WTC11 (cell line): ENCODE data around the gene PLEKHO2. TPM values are rescaled to one million over a fixed set of nuclear protein-coding genes. Genes with fewer than 3 reads are reported as not detected.

Experiments
- ATAC-seq: fragments of 200-7000 bp; cut with Tn5 transposase; 2 replicates; pipeline ENCODE4 v1.10.0; 2021; ENCODE audit warnings: mild to moderate bottlenecking, moderate library complexity
- CTCF ChIA-PET: fragments of 300-600 bp; sonication (Branson Sonifier 250); formaldehyde crosslinking; loops from one replicate; lab custom pipeline; 2021; ENCODE audit warnings: antibody characterized with exemption; lab: Charles Lee
- POLR2A ChIA-PET: fragments of 350-600 bp; sonication (Branson Sonifier 250); formaldehyde crosslinking; loops from one replicate; lab custom pipeline; 2021; ENCODE audit warnings: antibody characterized with exemption; lab: Charles Lee
- DNase-seq: peaks from one replicate; pipeline ENCODE4 v3.0.0; 2021; ENCODE audit warnings: low spot score
- H3K27ac Mint-ChIP-seq: 2 replicates; pipeline ENCODE4 v1.8.0; 2021; ENCODE audit warnings: mixed read lengths
- H3K27me3 Mint-ChIP-seq: 2 replicates; pipeline ENCODE4 v1.8.0; 2021; ENCODE audit warnings: low read depth, mild to moderate bottlenecking, moderate library complexity, mixed read lengths
- H3K36me3 Mint-ChIP-seq: 2 replicates; pipeline ENCODE4 v1.8.0; 2021; ENCODE audit warnings: mixed read lengths
- H3K4me1 Mint-ChIP-seq: 2 replicates; pipeline ENCODE4 v1.8.0; 2022; ENCODE audit warnings: mixed read lengths
- H3K4me3 Mint-ChIP-seq: 2 replicates; pipeline ENCODE4 v1.8.0; 2021; ENCODE audit warnings: mild to moderate bottlenecking, moderate library complexity, mixed read lengths
- H3K9me3 Mint-ChIP-seq: 2 replicates; pipeline ENCODE4 v1.8.0; 2021; ENCODE audit warnings: mixed read lengths
- FOXP1 ChIP-seq: sonication (generic); formaldehyde crosslinking; IDR thresholded peaks from 2 replicates; pipeline ENCODE4 v1.8.0; 2022; ENCODE audit warnings: missing genetic modification reagents, mild to moderate bottlenecking, moderate library complexity, borderline replicate concordance
- HMGA2 ChIP-seq: fragments of 250-450 bp; sonication (Bioruptor Pico); IDR thresholded peaks from 2 replicates; pipeline ENCODE4 v1.4.0; 2021; ENCODE audit warnings: mild to moderate bottlenecking, moderate library complexity
- IRF2 ChIP-seq: sonication (generic); formaldehyde crosslinking; IDR thresholded peaks from 2 replicates; pipeline ENCODE4 v1.8.0; 2022; ENCODE audit warnings: low read depth, missing genetic modification reagents, borderline replicate concordance
- JAZF1 ChIP-seq: fragments of 250-450 bp; sonication (Bioruptor Pico); IDR thresholded peaks from 2 replicates; pipeline ENCODE4 v1.9.0; 2021; ENCODE audit warnings: moderate library complexity, mild to moderate bottlenecking, inconsistent platforms
- KAT7 ChIP-seq: sonication (generic); formaldehyde crosslinking; IDR thresholded peaks from 2 replicates; pipeline ENCODE4 v1.8.1; 2023; ENCODE audit warnings: missing genetic modification reagents, mild to moderate bottlenecking, borderline replicate concordance
- MYBL2 ChIP-seq: sonication (generic); formaldehyde crosslinking; IDR thresholded peaks from 2 replicates; pipeline ENCODE4 v1.8.1; 2023; ENCODE audit warnings: mild to moderate bottlenecking, moderate library complexity, missing genetic modification reagents
- NR3C1 ChIP-seq: sonication (generic); formaldehyde crosslinking; conservative IDR thresholded peaks from 2 replicates; pipeline ENCODE4 v1.8.1; 2023; ENCODE audit warnings: low read depth, mild to moderate bottlenecking, missing genetic modification reagents
- PRRX2 ChIP-seq: fragments of 250-450 bp; sonication (Bioruptor Pico); IDR thresholded peaks from 2 replicates; pipeline ENCODE4 v1.8.0; 2021; ENCODE audit warnings: mild to moderate bottlenecking
- SP1 ChIP-seq: sonication (generic); formaldehyde crosslinking; conservative IDR thresholded peaks from 2 replicates; pipeline ENCODE4 v1.8.1; 2022; ENCODE audit warnings: missing genetic modification reagents
- ZNF416 ChIP-seq: fragments of 250-450 bp; sonication (Bioruptor Pico); IDR thresholded peaks from 2 replicates; pipeline ENCODE4 v1.9.0; 2021; ENCODE audit warnings: mild to moderate bottlenecking, inconsistent platforms
- total RNA-seq: library from RNA; stranded (reverse); gene quantifications from 3 replicates; pipeline ENCODE4 v1.2.3, GENCODE V29; 2021
- TF ChIP-seq, protein P1 (sequence below): sonication (generic); formaldehyde crosslinking; IDR thresholded peaks from 2 replicates; pipeline ENCODE4 v1.8.0; 2022; ENCODE audit warnings: mild to moderate bottlenecking, missing genetic modification reagents
- TF ChIP-seq, protein P2 (sequence below): sonication (generic); formaldehyde crosslinking; conservative IDR thresholded peaks from 2 replicates; pipeline ENCODE4 v1.8.1; 2023; ENCODE audit warnings: mild to moderate bottlenecking, low read depth, missing genetic modification reagents, moderate library complexity
- TF ChIP-seq, protein P3 (sequence below): sonication (generic); formaldehyde crosslinking; IDR thresholded peaks from 2 replicates; pipeline ENCODE4 v1.8.1; 2022; ENCODE audit warnings: mild to moderate bottlenecking, missing genetic modification reagents, moderate library complexity, borderline replicate concordance
- TF ChIP-seq, protein P4 (sequence below): sonication (generic); formaldehyde crosslinking; IDR thresholded peaks from 2 replicates; pipeline ENCODE4 v1.8.0; 2022; ENCODE audit warnings: mild to moderate bottlenecking, missing genetic modification reagents
- TF ChIP-seq, protein P5 (sequence below): sonication (generic); formaldehyde crosslinking; IDR thresholded peaks from 2 replicates; pipeline ENCODE4 v1.8.0; 2022; ENCODE audit warnings: missing genetic modification reagents
- TF ChIP-seq, protein P6 (sequence below): sonication (generic); formaldehyde crosslinking; IDR thresholded peaks from 2 replicates; pipeline ENCODE4 v1.8.1; 2023; ENCODE audit warnings: mild to moderate bottlenecking, moderate library complexity, missing genetic modification reagents
- TF ChIP-seq, protein P7 (sequence below): sonication (generic); formaldehyde crosslinking; IDR thresholded peaks from 2 replicates; pipeline ENCODE4 v1.8.0; 2023; ENCODE audit warnings: missing genetic modification reagents, mild to moderate bottlenecking, borderline replicate concordance

The PLEKHO2 gene
- total RNA-seq, 1 experiment from 2014 or later = 22.1 TPM

DNA sequence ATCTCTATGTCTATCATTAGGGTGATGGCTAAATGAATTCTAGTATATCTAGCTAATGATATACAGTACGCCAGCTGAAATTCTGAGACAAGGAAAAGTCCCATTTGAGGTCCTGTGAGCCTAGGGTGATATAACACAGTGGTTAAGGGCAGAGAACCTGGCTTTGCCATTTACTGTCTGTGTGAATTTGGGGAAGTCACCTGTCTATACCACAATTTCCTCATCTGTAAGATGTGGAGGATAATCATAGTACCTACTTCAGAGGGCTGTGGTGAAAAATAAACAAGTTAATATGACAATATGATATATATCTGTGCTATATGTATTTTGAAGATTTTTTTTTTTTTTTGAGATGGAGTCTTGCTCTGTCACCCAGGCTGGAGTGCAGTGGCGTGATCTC is 60.2 kb downstream of the PLEKHO2 start:
- Mint-ChIP-seq H3K27ac (no peak overlapping the region), H3K9me3 (peaks cover 31% of the 10 kb centered on the region), H3K4me1 (peaks cover 17% of the 10 kb centered on the region), H3K27me3 (peaks cover 8% of the 10 kb centered on the region; the same call in 1 of the 2 replicates), H3K36me3 (peaks cover 30% of the 10 kb centered on the region), H3K4me3 (no peak overlapping the region)
- CTCF ChIA-PET = no interaction called here
- DNase-seq = no peak
- ATAC-seq = no peak
- POLR2A ChIA-PET = no interaction called here
- TF ChIP-seq, protein P1, sequence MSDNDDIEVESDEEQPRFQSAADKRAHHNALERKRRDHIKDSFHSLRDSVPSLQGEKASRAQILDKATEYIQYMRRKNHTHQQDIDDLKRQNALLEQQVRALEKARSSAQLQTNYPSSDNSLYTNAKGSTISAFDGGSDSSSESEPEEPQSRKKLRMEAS (CRISPR knock-in tag) = no peak
- TF ChIP-seq MYBL2 (CRISPR knock-in tag) = no peak
- TF ChIP-seq, protein P2, sequence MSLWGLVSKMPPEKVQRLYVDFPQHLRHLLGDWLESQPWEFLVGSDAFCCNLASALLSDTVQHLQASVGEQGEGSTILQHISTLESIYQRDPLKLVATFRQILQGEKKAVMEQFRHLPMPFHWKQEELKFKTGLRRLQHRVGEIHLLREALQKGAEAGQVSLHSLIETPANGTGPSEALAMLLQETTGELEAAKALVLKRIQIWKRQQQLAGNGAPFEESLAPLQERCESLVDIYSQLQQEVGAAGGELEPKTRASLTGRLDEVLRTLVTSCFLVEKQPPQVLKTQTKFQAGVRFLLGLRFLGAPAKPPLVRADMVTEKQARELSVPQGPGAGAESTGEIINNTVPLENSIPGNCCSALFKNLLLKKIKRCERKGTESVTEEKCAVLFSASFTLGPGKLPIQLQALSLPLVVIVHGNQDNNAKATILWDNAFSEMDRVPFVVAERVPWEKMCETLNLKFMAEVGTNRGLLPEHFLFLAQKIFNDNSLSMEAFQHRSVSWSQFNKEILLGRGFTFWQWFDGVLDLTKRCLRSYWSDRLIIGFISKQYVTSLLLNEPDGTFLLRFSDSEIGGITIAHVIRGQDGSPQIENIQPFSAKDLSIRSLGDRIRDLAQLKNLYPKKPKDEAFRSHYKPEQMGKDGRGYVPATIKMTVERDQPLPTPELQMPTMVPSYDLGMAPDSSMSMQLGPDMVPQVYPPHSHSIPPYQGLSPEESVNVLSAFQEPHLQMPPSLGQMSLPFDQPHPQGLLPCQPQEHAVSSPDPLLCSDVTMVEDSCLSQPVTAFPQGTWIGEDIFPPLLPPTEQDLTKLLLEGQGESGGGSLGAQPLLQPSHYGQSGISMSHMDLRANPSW (CRISPR knock-in tag) = no peak
- no peak for TF ChIP-seq IRF2
- TF ChIP-seq SP1 = no peak
- TF ChIP-seq, protein P3, sequence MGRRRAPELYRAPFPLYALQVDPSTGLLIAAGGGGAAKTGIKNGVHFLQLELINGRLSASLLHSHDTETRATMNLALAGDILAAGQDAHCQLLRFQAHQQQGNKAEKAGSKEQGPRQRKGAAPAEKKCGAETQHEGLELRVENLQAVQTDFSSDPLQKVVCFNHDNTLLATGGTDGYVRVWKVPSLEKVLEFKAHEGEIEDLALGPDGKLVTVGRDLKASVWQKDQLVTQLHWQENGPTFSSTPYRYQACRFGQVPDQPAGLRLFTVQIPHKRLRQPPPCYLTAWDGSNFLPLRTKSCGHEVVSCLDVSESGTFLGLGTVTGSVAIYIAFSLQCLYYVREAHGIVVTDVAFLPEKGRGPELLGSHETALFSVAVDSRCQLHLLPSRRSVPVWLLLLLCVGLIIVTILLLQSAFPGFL (CRISPR knock-in tag) = no peak
- TF ChIP-seq, protein P4, sequence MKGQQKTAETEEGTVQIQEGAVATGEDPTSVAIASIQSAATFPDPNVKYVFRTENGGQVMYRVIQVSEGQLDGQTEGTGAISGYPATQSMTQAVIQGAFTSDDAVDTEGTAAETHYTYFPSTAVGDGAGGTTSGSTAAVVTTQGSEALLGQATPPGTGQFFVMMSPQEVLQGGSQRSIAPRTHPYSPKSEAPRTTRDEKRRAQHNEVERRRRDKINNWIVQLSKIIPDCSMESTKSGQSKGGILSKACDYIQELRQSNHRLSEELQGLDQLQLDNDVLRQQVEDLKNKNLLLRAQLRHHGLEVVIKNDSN (CRISPR knock-in tag) = no peak
- no peak for TF ChIP-seq FOXP1 (CRISPR knock-in tag)
- TF ChIP-seq, protein P5, sequence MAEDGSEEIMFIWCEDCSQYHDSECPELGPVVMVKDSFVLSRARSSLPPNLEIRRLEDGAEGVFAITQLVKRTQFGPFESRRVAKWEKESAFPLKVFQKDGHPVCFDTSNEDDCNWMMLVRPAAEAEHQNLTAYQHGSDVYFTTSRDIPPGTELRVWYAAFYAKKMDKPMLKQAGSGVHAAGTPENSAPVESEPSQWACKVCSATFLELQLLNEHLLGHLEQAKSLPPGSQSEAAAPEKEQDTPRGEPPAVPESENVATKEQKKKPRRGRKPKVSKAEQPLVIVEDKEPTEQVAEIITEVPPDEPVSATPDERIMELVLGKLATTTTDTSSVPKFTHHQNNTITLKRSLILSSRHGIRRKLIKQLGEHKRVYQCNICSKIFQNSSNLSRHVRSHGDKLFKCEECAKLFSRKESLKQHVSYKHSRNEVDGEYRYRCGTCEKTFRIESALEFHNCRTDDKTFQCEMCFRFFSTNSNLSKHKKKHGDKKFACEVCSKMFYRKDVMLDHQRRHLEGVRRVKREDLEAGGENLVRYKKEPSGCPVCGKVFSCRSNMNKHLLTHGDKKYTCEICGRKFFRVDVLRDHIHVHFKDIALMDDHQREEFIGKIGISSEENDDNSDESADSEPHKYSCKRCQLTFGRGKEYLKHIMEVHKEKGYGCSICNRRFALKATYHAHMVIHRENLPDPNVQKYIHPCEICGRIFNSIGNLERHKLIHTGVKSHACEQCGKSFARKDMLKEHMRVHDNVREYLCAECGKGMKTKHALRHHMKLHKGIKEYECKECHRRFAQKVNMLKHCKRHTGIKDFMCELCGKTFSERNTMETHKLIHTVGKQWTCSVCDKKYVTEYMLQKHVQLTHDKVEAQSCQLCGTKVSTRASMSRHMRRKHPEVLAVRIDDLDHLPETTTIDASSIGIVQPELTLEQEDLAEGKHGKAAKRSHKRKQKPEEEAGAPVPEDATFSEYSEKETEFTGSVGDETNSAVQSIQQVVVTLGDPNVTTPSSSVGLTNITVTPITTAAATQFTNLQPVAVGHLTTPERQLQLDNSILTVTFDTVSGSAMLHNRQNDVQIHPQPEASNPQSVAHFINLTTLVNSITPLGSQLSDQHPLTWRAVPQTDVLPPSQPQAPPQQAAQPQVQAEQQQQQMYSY (CRISPR knock-in tag) = no peak

DNA sequence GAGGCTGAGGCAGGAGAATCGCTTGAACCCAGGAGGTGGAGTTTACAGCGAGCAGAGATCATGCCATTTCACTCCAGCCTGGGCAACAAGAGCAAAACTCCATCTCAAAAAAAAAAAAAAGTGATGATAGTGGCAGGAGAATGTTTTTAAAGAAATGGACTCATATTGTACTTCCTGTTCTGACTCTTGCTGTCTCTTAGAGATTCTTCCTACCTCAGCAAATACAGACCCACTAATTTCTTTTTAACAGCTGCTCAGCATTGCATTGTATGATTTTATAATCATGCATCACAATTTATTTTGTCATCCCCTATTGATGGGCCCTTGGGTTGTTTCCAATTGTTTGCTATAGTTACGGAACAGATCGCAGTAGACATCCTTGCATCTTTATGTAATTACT is 61.1 kb downstream of the PLEKHO2 start:
- POLR2A ChIA-PET = interaction anchor here (0.6 kb wide), 1 partner anchor 86 kb away, joined by 4 read pairs; no protein-coding TSS in a partner anchor
- CTCF ChIA-PET = no interaction called here
- no peak for TF ChIP-seq NR3C1 (CRISPR knock-in tag)
- no peak for TF ChIP-seq JAZF1
- no peak for TF ChIP-seq ZNF416
- TF ChIP-seq KAT7 = no peak
- TF ChIP-seq HMGA2 (CRISPR knock-in tag) = no peak
- TF ChIP-seq MYBL2 (CRISPR knock-in tag) = no peak
- TF ChIP-seq PRRX2 (CRISPR knock-in tag) = no peak
- TF ChIP-seq, protein P6, sequence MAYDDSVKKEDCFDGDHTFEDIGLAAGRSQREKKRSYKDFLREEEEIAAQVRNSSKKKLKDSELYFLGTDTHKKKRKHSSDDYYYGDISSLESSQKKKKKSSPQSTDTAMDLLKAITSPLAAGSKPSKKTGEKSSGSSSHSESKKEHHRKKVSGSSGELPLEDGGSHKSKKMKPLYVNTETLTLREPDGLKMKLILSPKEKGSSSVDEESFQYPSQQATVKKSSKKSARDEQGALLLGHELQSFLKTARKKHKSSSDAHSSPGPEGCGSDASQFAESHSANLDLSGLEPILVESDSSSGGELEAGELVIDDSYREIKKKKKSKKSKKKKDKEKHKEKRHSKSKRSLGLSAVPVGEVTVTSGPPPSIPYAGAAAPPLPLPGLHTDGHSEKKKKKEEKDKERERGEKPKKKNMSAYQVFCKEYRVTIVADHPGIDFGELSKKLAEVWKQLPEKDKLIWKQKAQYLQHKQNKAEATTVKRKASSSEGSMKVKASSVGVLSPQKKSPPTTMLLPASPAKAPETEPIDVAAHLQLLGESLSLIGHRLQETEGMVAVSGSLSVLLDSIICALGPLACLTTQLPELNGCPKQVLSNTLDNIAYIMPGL (CRISPR knock-in tag) = no peak
- TF ChIP-seq, protein P2 (CRISPR knock-in tag) = no peak
- TF ChIP-seq, protein P7, sequence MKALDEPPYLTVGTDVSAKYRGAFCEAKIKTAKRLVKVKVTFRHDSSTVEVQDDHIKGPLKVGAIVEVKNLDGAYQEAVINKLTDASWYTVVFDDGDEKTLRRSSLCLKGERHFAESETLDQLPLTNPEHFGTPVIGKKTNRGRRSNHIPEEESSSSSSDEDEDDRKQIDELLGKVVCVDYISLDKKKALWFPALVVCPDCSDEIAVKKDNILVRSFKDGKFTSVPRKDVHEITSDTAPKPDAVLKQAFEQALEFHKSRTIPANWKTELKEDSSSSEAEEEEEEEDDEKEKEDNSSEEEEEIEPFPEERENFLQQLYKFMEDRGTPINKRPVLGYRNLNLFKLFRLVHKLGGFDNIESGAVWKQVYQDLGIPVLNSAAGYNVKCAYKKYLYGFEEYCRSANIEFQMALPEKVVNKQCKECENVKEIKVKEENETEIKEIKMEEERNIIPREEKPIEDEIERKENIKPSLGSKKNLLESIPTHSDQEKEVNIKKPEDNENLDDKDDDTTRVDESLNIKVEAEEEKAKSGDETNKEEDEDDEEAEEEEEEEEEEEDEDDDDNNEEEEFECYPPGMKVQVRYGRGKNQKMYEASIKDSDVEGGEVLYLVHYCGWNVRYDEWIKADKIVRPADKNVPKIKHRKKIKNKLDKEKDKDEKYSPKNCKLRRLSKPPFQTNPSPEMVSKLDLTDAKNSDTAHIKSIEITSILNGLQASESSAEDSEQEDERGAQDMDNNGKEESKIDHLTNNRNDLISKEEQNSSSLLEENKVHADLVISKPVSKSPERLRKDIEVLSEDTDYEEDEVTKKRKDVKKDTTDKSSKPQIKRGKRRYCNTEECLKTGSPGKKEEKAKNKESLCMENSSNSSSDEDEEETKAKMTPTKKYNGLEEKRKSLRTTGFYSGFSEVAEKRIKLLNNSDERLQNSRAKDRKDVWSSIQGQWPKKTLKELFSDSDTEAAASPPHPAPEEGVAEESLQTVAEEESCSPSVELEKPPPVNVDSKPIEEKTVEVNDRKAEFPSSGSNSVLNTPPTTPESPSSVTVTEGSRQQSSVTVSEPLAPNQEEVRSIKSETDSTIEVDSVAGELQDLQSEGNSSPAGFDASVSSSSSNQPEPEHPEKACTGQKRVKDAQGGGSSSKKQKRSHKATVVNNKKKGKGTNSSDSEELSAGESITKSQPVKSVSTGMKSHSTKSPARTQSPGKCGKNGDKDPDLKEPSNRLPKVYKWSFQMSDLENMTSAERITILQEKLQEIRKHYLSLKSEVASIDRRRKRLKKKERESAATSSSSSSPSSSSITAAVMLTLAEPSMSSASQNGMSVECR (CRISPR knock-in tag) = no peak

More for the DNA sequence above, 61.1 kb downstream of the PLEKHO2 start:
- peaks cover 33% of the 10 kb centered on the region for H3K36me3 Mint-ChIP-seq
- peaks cover 17% of the 10 kb centered on the region for H3K4me1 Mint-ChIP-seq
- ATAC-seq (no peak), DNase-seq (no peak)
- H3K27me3 Mint-ChIP-seq = peaks cover 8% of the 10 kb centered on the region
- no peak overlapping the region for H3K4me3 Mint-ChIP-seq
- H3K27ac Mint-ChIP-seq = no peak overlapping the region
- H3K9me3 Mint-ChIP-seq = peaks cover 35% of the 10 kb centered on the region
